ENCODE results near the gene PER2. TPM values are rescaled to one million over a fixed set of nuclear protein-coding genes. Genes with fewer than 3 reads are reported as not detected.

Gene PER2
- polyA plus RNA-seq, 2 donors = 4.9 to 12.6 TPM

DNA sequence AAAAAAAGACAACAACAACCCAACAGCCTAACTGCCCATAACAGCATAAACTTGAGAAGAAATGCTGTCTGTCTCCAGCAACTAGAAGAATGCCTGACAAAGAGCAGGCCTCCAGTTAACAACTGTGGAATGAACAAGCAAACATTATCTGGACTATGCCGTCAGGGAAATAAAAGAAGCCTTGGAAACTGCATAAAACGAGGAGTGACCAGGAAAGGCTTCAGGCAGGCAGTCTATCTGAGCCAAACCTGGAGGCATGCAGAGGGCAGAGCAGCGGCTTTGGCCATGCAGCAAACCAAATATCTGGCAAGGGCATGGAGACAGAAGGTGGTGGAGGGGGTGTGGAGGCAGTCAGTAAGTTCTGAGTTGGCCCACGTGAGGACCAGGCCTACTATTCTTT, 59.7 kb downstream of the PER2 start:
- no peaks in the 10 kb centered on the region for H3K36me3 ChIP-seq (ENCODE audit: control insufficient read depth in 2 of 2, insufficient read depth in 2 of 2, low read length in 1 of 2)
- H3K9me3 ChIP-seq (ENCODE audit: control insufficient read depth in 2 of 2, insufficient read depth in 1 of 2, low read depth in 1 of 2, low read length in 1 of 2) = no peaks in the 10 kb centered on the region
- H3K4me1 ChIP-seq (ENCODE audit: control insufficient read depth in 2 of 2, insufficient read depth in 2 of 2, low read length in 1 of 2) = peaks cover 3 to 4% of the 10 kb centered on the region in 2 donors
- H3K4me3 ChIP-seq (ENCODE audit: low read depth in 1 of 2, low read length in 2 of 2) = no peak overlapping the region
- no peaks in the 10 kb centered on the region for H3K27me3 ChIP-seq (ENCODE audit: control insufficient read depth in 1 of 2, insufficient read depth in 2 of 2, low read length in 2 of 2)
- WGBS, 2 donors = 70% methylated on average over 4 of the region's 4 CpGs
- H3K27ac ChIP-seq (ENCODE audit: low read depth in 2 of 2, low read length in 1 of 2) = no peak overlapping the region

DNA sequence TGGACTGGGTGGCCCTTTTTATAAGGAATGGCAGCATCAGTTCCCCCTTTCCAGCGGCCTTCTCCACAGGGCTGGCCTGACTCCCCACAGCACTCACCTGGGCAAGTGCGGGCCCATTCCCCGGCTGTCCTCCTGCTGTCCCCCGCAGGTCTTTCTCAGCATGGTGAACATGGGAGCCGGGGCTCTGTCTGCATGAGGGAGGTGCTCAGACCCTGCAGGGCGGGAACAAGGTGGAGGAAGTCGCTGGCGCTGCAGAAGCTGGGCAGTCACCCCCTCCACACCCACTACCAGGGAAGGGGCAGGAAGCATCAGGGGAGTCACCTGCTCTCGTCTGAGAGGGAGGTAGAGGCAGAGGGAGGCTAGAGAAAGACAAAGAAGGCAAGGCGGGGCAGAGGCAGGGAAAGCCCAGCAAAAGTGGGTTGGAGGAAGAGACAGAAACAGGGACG, 60.8 kb downstream of the PER2 start:
- Histone ChIP-seq H3K27ac (ENCODE audit: low read depth in 2 of 2, low read length in 1 of 2) (no peak overlapping the region), H3K4me1 (ENCODE audit: control insufficient read depth in 2 of 2, insufficient read depth in 2 of 2, low read length in 1 of 2) (peaks cover 3 to 4% of the 10 kb centered on the region in 2 donors), H3K9me3 (ENCODE audit: control insufficient read depth in 2 of 2, insufficient read depth in 1 of 2, low read depth in 1 of 2, low read length in 1 of 2) (no peaks in the 10 kb centered on the region)

DNA sequence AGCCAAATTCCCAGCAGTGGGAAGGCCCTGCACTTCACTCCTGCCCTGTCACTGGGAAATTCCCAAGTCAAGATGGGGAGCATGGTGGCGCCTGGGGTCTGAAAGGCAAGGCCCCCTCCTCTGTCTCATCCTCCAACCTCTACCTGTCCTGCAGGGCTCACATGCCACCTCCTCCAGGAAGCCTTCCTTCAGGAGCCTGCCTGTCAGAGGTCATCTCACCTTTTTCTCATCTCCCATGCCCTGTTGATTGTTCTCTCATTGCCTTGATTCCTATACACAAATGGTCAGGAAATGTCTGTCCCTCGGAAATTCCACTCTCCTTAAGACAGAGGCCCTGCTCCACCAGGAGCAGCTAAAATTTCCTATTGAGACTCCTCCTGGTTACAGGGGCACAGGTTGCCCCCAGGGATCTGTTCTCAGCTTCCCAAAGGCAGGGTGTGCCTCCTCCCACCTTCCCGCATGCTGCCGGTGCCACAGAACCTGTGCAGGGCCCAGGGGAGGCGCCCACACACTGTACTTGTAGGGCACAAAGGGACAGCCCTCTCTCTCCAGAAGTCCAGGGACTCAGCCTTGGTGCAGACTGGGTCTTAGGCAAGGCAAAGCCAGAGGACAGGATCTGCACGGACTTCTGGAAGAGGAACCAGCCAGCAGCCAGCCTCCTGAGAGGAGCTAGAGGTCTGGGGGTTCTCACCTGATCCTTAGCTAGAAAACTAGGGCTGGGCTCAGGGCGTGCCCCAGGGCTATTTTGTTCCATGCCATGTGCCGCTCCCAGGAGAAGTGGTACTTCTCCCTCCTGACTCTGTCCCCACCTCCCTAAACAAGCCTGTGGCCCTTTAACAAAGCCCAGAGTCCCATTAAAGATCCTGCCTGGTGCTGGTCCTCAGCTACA, 61.5 kb downstream of the PER2 start:
- H3K4me1 ChIP-seq (ENCODE audit: control insufficient read depth in 2 of 2, insufficient read depth in 2 of 2, low read length in 1 of 2) = peaks cover 3 to 4% of the 10 kb centered on the region in 2 donors
- 79 to 89% methylated on average over 8 of the region's 8 CpGs for WGBS, 2 donors
- H3K27ac ChIP-seq (ENCODE audit: low read depth in 2 of 2, low read length in 1 of 2) = no peak overlapping the region
- no peak overlapping the region for H3K4me3 ChIP-seq (ENCODE audit: low read depth in 1 of 2, low read length in 2 of 2)
- H3K27me3 ChIP-seq (ENCODE audit: control insufficient read depth in 1 of 2, insufficient read depth in 2 of 2, low read length in 2 of 2) = no peaks in the 10 kb centered on the region
- no peaks in the 10 kb centered on the region for H3K36me3 ChIP-seq (ENCODE audit: control insufficient read depth in 2 of 2, insufficient read depth in 2 of 2, low read length in 1 of 2)
- no peaks in the 10 kb centered on the region for H3K9me3 ChIP-seq (ENCODE audit: control insufficient read depth in 2 of 2, insufficient read depth in 1 of 2, low read depth in 1 of 2, low read length in 1 of 2)

More for the DNA sequence above, 60.8 kb downstream of the PER2 start:
- no peaks in the 10 kb centered on the region for H3K27me3 ChIP-seq (ENCODE audit: control insufficient read depth in 1 of 2, insufficient read depth in 2 of 2, low read length in 2 of 2)
- no peak overlapping the region for H3K4me3 ChIP-seq (ENCODE audit: low read depth in 1 of 2, low read length in 2 of 2)
- H3K36me3 ChIP-seq (ENCODE audit: control insufficient read depth in 2 of 2, insufficient read depth in 2 of 2, low read length in 1 of 2) = no peaks in the 10 kb centered on the region
- 61 to 79% methylated on average over 11 of the region's 11 CpGs for WGBS, 2 donors

GRCh38 chr2:238225911-238226697, 62.3 kb downstream of the PER2 start:
- H3K36me3 ChIP-seq (ENCODE audit: control insufficient read depth in 2 of 2, insufficient read depth in 2 of 2, low read length in 1 of 2) = no peaks in the 10 kb centered on the region
- 74 to 86% methylated on average over 38 of the region's 38 CpGs for WGBS, 2 donors
- H3K27me3 ChIP-seq (ENCODE audit: control insufficient read depth in 1 of 2, insufficient read depth in 2 of 2, low read length in 2 of 2) = no peaks in the 10 kb centered on the region
- no peak overlapping the region for H3K27ac ChIP-seq (ENCODE audit: low read depth in 2 of 2, low read length in 1 of 2)
- H3K9me3 ChIP-seq (ENCODE audit: control insufficient read depth in 2 of 2, insufficient read depth in 1 of 2, low read depth in 1 of 2, low read length in 1 of 2) = no peaks in the 10 kb centered on the region
- H3K4me1 ChIP-seq (ENCODE audit: control insufficient read depth in 2 of 2, insufficient read depth in 2 of 2, low read length in 1 of 2) = peaks cover under 1 to 4% of the 10 kb centered on the region in 2 donors
- H3K4me3 ChIP-seq (ENCODE audit: low read depth in 1 of 2, low read length in 2 of 2) = no peak overlapping the region

DNA sequence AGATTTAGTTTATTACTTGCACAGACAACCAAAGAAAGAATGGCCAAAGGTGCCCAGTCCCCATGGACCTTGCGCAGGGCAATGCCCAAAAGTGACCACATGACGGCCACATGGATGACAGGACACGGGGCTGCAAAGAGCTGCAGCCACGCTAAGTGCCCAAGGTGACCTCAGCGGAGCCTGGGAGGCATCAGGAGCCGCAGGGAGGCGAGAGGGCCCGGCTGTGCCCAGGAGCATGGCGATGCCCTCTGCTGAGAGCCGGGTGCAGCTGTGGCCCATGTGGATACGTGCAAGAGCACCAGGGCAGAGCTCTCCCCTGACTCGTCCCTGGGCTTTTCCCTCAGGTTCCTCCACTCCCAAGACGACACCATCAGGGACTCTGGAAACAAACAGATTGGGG, 63.3 kb downstream of the PER2 start:
- Histone ChIP-seq H3K4me1 (ENCODE audit: control insufficient read depth in 2 of 2, insufficient read depth in 2 of 2, low read length in 1 of 2) (peaks cover 0 to 4% of the 10 kb centered on the region in 2 donors), H3K27ac (ENCODE audit: low read depth in 2 of 2, low read length in 1 of 2) (no peak overlapping the region), H3K27me3 (ENCODE audit: control insufficient read depth in 1 of 2, insufficient read depth in 2 of 2, low read length in 2 of 2) (no peaks in the 10 kb centered on the region), H3K9me3 (ENCODE audit: control insufficient read depth in 2 of 2, insufficient read depth in 1 of 2, low read depth in 1 of 2, low read length in 1 of 2) (no peaks in the 10 kb centered on the region), H3K36me3 (ENCODE audit: control insufficient read depth in 2 of 2, insufficient read depth in 2 of 2, low read length in 1 of 2) (no peaks in the 10 kb centered on the region), H3K4me3 (ENCODE audit: low read depth in 1 of 2, low read length in 2 of 2) (no peak overlapping the region)
- WGBS, 2 donors = 89 to 92% methylated on average over 13 of the region's 13 CpGs

DNA sequence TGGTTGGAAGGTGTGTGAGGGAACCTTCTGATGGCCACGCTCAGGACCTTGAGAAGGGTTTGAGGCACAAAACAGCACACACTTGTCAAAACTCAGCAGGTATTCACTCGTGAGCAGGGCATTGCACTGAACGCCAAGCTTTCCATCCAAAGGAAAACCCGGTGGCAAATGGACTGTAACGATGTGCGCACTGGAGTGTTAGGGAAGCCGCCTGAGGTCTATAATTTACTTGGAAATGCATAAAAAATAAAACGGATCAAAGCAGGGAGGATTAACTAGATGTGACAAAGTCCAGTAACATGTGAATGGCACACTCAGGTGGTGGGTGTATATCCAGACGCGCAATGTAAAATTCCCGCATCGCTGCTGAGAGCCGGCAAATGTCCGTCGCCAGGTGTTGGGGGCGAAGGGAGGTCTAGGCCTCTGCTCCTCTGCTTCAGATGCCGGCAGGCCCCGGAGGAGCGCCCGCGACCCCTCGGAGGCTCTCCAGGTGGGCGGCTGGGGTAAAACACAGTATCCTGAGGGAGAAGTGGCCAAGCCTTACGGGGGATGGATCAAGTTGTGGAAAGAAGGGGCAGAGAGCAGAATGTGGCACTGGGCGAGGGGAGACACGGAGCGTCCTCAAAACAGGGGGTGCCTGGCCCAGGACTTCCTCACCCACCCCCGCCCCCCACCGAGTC, 63.9 kb downstream of the PER2 start:
- H3K27me3 ChIP-seq (ENCODE audit: control insufficient read depth in 1 of 2, insufficient read depth in 2 of 2, low read length in 2 of 2) = no peaks in the 10 kb centered on the region
- 94 to 95% methylated on average over 29 of the region's 29 CpGs for WGBS, 2 donors
- no peak overlapping the region for H3K4me3 ChIP-seq (ENCODE audit: low read depth in 1 of 2, low read length in 2 of 2)
- H3K4me1 ChIP-seq (ENCODE audit: control insufficient read depth in 2 of 2, insufficient read depth in 2 of 2, low read length in 1 of 2) = peaks cover 0 to 4% of the 10 kb centered on the region in 2 donors
- H3K27ac ChIP-seq (ENCODE audit: low read depth in 2 of 2, low read length in 1 of 2) = no peak overlapping the region
- H3K36me3 ChIP-seq (ENCODE audit: control insufficient read depth in 2 of 2, insufficient read depth in 2 of 2, low read length in 1 of 2) = no peaks in the 10 kb centered on the region
- no peaks in the 10 kb centered on the region for H3K9me3 ChIP-seq (ENCODE audit: control insufficient read depth in 2 of 2, insufficient read depth in 1 of 2, low read depth in 1 of 2, low read length in 1 of 2)

GRCh38 chr2:238220892-238221521, 67.4 kb downstream of the PER2 start:
- Histone ChIP-seq H3K27me3 (ENCODE audit: control insufficient read depth in 1 of 2, insufficient read depth in 2 of 2, low read length in 2 of 2) (no peaks in the 10 kb centered on the region), H3K4me1 (ENCODE audit: control insufficient read depth in 2 of 2, insufficient read depth in 2 of 2, low read length in 1 of 2) (no peaks in the 10 kb centered on the region), H3K27ac (ENCODE audit: low read depth in 2 of 2, low read length in 1 of 2) (no peak overlapping the region), H3K36me3 (ENCODE audit: control insufficient read depth in 2 of 2, insufficient read depth in 2 of 2, low read length in 1 of 2) (no peaks in the 10 kb centered on the region), H3K4me3 (ENCODE audit: low read depth in 1 of 2, low read length in 2 of 2) (no peak overlapping the region), H3K9me3 (ENCODE audit: control insufficient read depth in 2 of 2, insufficient read depth in 1 of 2, low read depth in 1 of 2, low read length in 1 of 2) (no peaks in the 10 kb centered on the region)
- WGBS, 2 donors = 74 to 79% methylated on average over 22 to 23 of the region's 23 CpGs

DNA sequence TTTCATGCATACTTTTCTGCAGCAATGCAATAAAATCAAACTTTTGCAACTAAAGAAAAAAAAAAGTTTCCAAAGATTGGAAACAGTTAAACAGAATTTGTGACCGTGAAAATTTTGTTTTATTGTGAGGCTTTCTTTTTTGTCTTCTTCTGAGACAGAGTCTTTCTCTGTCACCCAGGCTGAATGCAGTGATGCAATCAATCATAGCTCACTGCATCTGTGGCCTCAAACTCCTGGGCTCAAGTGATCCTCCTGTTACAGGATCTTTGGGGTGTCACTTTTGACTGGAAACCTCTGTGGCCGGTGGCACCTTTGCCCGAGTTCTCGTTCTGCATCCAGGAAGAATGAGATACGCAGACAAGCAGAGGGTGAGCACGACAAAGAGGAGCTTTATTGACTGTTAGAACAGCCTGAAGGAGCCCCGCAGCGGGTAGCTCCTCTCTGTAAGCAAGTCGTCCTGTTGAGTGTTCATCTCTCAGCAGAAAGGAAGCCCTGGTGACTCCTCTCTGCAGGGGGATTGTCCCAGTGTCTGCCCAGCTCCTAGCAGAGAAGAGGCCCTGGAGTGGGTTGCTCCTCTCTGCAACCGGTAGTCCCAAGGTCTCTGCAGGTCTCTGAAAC, 68.0 kb downstream of the PER2 start:
- Histone ChIP-seq H3K36me3 (ENCODE audit: control insufficient read depth in 2 of 2, insufficient read depth in 2 of 2, low read length in 1 of 2) (no peaks in the 10 kb centered on the region), H3K9me3 (ENCODE audit: control insufficient read depth in 2 of 2, insufficient read depth in 1 of 2, low read depth in 1 of 2, low read length in 1 of 2) (no peaks in the 10 kb centered on the region), H3K27me3 (ENCODE audit: control insufficient read depth in 1 of 2, insufficient read depth in 2 of 2, low read length in 2 of 2) (no peaks in the 10 kb centered on the region), H3K4me1 (ENCODE audit: control insufficient read depth in 2 of 2, insufficient read depth in 2 of 2, low read length in 1 of 2) (no peaks in the 10 kb centered on the region), H3K27ac (ENCODE audit: low read depth in 2 of 2, low read length in 1 of 2) (no peak overlapping the region), H3K4me3 (ENCODE audit: low read depth in 1 of 2, low read length in 2 of 2) (no peak overlapping the region)
- WGBS, 2 donors = 76 to 83% methylated on average over 10 of the region's 10 CpGs

Measured in esophagus (tissue), 2 donors.